ENCODE data around the gene DMXL1. TPM values are rescaled to one million over a fixed set of nuclear protein-coding genes. Genes with fewer than 3 reads are reported as not detected.

DMXL1 gene
- total and polyA plus RNA-seq, 8 donors, result 37.5 to 48.3 (median 42.4) TPM

DNA sequence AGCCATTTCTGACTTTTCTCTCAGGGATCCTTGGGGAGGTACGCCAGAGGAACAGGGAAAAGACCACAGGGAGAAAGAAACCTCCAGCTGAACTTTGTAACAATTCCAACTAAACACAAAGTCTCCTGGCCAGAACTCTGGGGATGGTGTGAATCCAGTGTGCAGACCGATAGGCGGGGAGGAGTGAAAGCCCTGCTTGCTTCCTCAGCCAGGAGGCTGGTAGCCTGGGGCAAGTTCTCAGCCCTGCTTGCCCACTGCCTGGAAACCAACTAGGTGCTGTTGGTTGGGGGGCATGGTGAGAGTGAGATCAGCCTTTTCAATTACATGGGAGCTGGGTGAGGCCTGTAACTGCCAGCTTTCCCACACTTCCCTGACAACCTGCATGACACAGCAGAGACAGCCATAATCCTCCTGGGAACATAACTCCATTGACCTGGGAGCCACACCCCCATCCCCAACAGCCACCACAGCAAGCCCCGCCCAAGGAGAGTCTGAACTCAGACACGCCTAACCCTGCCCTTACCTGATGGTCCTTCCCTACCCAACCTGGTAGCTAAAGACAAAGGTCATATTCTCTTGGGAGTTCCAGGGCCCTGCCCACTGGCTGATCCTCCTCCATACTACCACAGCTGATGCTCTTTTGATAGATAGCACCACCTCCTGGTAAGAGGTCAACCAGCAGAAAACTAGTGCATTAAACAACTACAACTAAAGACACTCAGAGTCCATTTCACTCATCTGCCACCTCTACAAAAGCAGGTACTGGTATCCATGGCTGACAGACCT, 184.9 kb downstream of the DMXL1 start:
- Histone ChIP-seq H3K4me1 (no peaks in the 10 kb centered on the region), H3K27me3 (no peaks in the 10 kb centered on the region), H3K9me3 (peaks cover 0 to 7% of the 10 kb centered on the region in 2 donors), H3K27ac (no peak overlapping the region), H3K36me3 (no peaks in the 10 kb centered on the region), H3K4me3 (no peak overlapping the region)
- no peak for DNase-seq
- TF ChIP-seq CTCF (IDR thresholded peaks at IDR 0.05), result no peak
- peak; percentile 42 for ATAC-seq
- intact Hi-C loops (cut with DNase I), result no loop called here

GRCh38 chr5:119257613-119258012, 186.7 kb downstream of the DMXL1 start:
- ATAC-seq, result no peak
- Histone ChIP-seq H3K9me3 (peaks cover 0 to 21% of the 10 kb centered on the region in 2 donors), H3K36me3 (no peaks in the 10 kb centered on the region), H3K4me3 (no peak overlapping the region), H3K4me1 (no peaks in the 10 kb centered on the region), H3K27me3 (no peaks in the 10 kb centered on the region), H3K27ac (no peak overlapping the region)
- no peak for DNase-seq
- TF ChIP-seq CTCF (IDR thresholded peaks at IDR 0.05), result no peak
- intact Hi-C loops (cut with DNase I), result no loop called here

GRCh38 chr5:119263639-119264038, 192.8 kb downstream of the DMXL1 start:
- Histone ChIP-seq H3K36me3 (no peaks in the 10 kb centered on the region), H3K4me3 (no peak overlapping the region), H3K9me3 (peaks cover 0 to 21% of the 10 kb centered on the region in 2 donors), H3K4me1 (peaks cover 0 to 7% of the 10 kb centered on the region in 2 donors), H3K27ac (no peak overlapping the region), H3K27me3 (no peaks in the 10 kb centered on the region)
- TF ChIP-seq CTCF (IDR thresholded peaks at IDR 0.05), result no peak
- DNase-seq, result no peak
- intact Hi-C loops (cut with DNase I), result no loop called here
- no peak for ATAC-seq

DNA sequence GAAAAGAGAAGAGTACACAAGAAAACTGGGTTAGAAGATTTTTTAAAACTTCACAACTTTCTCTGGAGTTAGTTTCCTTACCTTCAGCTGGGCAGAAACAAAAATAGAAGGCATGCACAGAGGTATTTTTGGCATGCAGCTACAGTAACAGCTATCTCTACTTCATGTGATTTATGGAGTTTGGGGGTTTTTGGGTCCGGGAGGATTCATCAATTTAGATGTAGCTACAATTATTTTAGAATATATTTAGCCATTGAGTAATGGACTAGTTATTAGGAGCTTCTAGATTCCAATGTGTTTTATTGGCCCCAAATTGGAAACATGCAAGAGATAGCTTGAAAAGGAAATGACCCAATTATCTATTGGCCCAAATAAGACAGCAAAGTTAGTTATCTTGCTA, 193.3 kb downstream of the DMXL1 start:
- Histone ChIP-seq H3K36me3 (no peaks in the 10 kb centered on the region), H3K4me3 (no peak overlapping the region), H3K4me1 (peaks cover 0 to 7% of the 10 kb centered on the region in 2 donors), H3K27ac (no peak overlapping the region), H3K9me3 (peaks cover 0 to 21% of the 10 kb centered on the region in 2 donors), H3K27me3 (no peaks in the 10 kb centered on the region)
- intact Hi-C loops (cut with DNase I), result no loop called here
- no peak for ATAC-seq
- DNase-seq, result no peak
- no peak for TF ChIP-seq CTCF (IDR thresholded peaks at IDR 0.05)

- peak; percentile 30 to 72 for TF ChIP-seq CTCF (IDR thresholded peaks at IDR 0.05)
- Histone ChIP-seq H3K27ac (peak overlapping the region; percentile 94 to 97), H3K4me1 (peaks cover 0 to 42% of the 10 kb centered on the region in 2 donors), H3K9me3 (peaks cover 0 to 3% of the 10 kb centered on the region in 2 donors), H3K4me3 (peak overlapping the region; percentile 80 to 87), H3K27me3 (no peaks in the 10 kb centered on the region), H3K36me3 (no peaks in the 10 kb centered on the region)
- intact Hi-C loops (cut with DNase I), result no loop called here
- DNase-seq (peak; percentile 85 to 96 (median 94)), ATAC-seq (peak; percentile 89)
Observed at GRCh38 chr5:119267958-119268386, 197.1 kb downstream of the DMXL1 start.
